A673 (cell line): ENCODE data around the gene ARF6.

Experiments
- EZH2 ChIP-seq: fragments of 200-600 bp; sonication (generic); IDR thresholded peaks from 2 replicates; pipeline ENCODE4 v1.6.1; 2017; ENCODE audit warnings: borderline replicate concordance, low read depth, mild to moderate bottlenecking, mixed read lengths, antibody characterized with exemption, low read length; ENCODE audit not compliant: poor library complexity, severe bottlenecking
- TF ChIP-seq, protein P1 (sequence below): fragments of 300-800, 200-600 bp; sonication (generic); conservative IDR thresholded peaks from 2 replicates; pipeline ENCODE4 v1.5.1; 2017; ENCODE audit warnings: low read depth, mild to moderate bottlenecking, antibody characterized with exemption, low read length, moderate library complexity, mixed read lengths

GRCh38 chr14:49882826-49883694 lies 9.8 kb upstream of the ARF6 start:
- TF ChIP-seq, protein P1, sequence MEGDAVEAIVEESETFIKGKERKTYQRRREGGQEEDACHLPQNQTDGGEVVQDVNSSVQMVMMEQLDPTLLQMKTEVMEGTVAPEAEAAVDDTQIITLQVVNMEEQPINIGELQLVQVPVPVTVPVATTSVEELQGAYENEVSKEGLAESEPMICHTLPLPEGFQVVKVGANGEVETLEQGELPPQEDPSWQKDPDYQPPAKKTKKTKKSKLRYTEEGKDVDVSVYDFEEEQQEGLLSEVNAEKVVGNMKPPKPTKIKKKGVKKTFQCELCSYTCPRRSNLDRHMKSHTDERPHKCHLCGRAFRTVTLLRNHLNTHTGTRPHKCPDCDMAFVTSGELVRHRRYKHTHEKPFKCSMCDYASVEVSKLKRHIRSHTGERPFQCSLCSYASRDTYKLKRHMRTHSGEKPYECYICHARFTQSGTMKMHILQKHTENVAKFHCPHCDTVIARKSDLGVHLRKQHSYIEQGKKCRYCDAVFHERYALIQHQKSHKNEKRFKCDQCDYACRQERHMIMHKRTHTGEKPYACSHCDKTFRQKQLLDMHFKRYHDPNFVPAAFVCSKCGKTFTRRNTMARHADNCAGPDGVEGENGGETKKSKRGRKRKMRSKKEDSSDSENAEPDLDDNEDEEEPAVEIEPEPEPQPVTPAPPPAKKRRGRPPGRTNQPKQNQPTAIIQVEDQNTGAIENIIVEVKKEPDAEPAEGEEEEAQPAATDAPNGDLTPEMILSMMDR, result no peak
- no peak for TF ChIP-seq EZH2
